ENCODE measurements around the gene ZCCHC4. TPM values are rescaled to one million over a fixed set of nuclear protein-coding genes. Genes with fewer than 3 reads are reported as not detected.
"Not testable (repeated sequence)": the region's sequence is repeated elsewhere in the genome, so short reads cannot be mapped to it uniquely, and the experiment has no call there.

ZCCHC4 gene
- total RNA-seq, 4 donors from 2014 or later, result 5.6 to 33.3 (median 11.1) TPM

DNA sequence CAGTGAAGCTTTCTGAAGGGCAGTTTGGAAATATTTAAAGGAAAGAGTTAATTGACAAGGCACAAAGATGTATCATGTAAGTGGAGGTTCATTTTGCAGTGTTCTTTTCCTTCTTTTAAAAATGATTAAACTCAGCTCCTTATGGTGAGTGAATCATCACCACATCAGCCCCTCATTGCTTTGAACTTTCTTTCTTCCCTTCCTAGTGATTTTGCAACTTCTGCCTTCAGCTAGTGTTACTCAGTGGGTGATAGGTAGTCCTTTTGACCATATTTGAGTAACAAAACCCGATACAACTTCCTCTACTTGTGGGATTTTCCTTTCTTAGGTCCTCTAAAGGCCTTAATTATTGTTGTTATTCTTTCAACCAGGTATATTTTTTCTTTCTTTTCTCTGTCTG lies 8.2 kb downstream of the ZCCHC4 start:
- Histone ChIP-seq H3K27ac (no peak overlapping the region), H3K4me1 (no peaks in the 10 kb centered on the region), H3K4me3 (no peak overlapping the region), H3K27me3 (no peaks in the 10 kb centered on the region), H3K36me3 (no peaks in the 10 kb centered on the region), H3K9me3 (no peaks in the 10 kb centered on the region)
- no peak for TF ChIP-seq POLR2A (IDR thresholded peaks at IDR 0.05)
- TF ChIP-seq, protein P1, sequence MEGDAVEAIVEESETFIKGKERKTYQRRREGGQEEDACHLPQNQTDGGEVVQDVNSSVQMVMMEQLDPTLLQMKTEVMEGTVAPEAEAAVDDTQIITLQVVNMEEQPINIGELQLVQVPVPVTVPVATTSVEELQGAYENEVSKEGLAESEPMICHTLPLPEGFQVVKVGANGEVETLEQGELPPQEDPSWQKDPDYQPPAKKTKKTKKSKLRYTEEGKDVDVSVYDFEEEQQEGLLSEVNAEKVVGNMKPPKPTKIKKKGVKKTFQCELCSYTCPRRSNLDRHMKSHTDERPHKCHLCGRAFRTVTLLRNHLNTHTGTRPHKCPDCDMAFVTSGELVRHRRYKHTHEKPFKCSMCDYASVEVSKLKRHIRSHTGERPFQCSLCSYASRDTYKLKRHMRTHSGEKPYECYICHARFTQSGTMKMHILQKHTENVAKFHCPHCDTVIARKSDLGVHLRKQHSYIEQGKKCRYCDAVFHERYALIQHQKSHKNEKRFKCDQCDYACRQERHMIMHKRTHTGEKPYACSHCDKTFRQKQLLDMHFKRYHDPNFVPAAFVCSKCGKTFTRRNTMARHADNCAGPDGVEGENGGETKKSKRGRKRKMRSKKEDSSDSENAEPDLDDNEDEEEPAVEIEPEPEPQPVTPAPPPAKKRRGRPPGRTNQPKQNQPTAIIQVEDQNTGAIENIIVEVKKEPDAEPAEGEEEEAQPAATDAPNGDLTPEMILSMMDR (IDR thresholded peaks at IDR 0.05), result no peak
- no peak for DNase-seq
- intact Hi-C loops (cut with DNase I; ENCODE audit: low total_unique reads), result no loop called here

DNA sequence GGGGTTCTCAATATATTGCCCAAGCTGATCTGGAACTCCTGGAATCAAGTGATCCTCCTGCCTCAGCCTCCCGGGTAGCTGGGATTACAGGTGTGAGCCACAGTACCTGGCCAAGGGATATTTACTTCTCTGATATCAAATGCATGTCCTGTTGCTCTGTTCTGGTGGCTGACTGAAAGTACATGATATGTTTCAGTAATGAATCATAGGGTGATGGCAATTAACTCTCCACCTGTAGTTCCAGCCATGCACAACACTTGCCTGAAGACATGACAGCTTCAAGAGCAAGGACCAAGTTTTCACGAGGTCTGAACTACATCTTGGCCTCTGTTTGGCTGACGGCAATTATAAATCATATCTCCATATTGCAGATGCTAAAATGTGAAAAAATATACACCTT lies 9.1 kb downstream of the ZCCHC4 start:
- intact Hi-C loops (cut with DNase I; ENCODE audit: low total_unique reads), result no loop called here
- H3K27me3 ChIP-seq, result no peaks in the 10 kb centered on the region
- TF ChIP-seq, protein P1 (IDR thresholded peaks at IDR 0.05), result no peak
- TF ChIP-seq POLR2A (IDR thresholded peaks at IDR 0.05), result no peak
- H3K36me3 ChIP-seq, result no peaks in the 10 kb centered on the region
- H3K4me1 ChIP-seq, result no peaks in the 10 kb centered on the region
- H3K9me3 ChIP-seq, result no peaks in the 10 kb centered on the region
- DNase-seq, result no peak
- no peak overlapping the region for H3K4me3 ChIP-seq
- H3K27ac ChIP-seq, result no peak overlapping the region

DNA sequence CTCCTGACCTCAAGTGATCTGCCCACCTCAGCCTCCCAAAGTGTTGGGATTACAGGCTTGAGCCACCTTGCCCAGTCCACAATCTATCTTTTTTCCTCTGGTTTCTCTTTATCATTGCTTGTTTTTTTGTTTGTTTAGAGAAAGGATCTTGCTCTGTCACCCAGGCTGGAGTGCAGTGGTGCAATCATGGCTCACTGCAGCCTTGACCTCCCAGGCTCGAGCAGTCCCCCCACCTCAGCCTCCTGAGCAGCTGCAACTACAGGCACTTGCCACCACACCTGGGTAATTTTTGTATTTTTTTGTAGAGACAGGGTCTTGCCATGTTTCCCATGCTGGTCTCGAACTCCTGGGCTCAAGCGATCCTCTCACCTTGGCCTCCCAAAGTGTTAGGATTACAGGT lies 15.9 kb downstream of the ZCCHC4 start:
- H3K27ac ChIP-seq; H3K4me1 ChIP-seq; intact Hi-C loops (cut with DNase I; ENCODE audit: low total_unique reads); DNase-seq; H3K36me3 ChIP-seq; H3K9me3 ChIP-seq; H3K4me3 ChIP-seq; H3K27me3 ChIP-seq: not testable (repeated sequence)

DNA sequence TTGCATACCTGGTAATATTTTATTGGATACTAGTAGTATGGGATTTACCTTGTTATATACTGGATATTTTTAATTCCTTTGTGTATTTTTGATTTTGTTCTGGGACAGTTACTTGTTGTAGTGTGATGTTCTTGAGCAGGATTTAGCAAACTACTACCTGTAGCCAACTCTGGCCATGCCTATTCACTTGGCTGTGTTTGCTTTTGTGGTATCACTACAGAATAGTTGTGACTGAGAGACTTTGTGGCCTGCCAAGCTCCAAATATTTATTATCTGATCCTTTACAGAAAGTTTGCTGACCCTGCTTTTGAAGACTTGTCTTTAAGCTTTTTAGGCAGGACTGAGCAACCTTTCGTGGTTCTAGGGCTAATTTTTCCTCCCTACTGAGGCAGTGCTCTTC lies 17.8 kb downstream of the ZCCHC4 start:
- Histone ChIP-seq H3K4me3 (no peak overlapping the region), H3K27ac (no peak overlapping the region), H3K9me3 (no peaks in the 10 kb centered on the region), H3K27me3 (no peaks in the 10 kb centered on the region), H3K4me1 (no peaks in the 10 kb centered on the region), H3K36me3 (no peaks in the 10 kb centered on the region)
- DNase-seq, result no peak
- TF ChIP-seq, protein P1 (IDR thresholded peaks at IDR 0.05), result no peak
- TF ChIP-seq POLR2A (IDR thresholded peaks at IDR 0.05), result no peak
- intact Hi-C loops (cut with DNase I; ENCODE audit: low total_unique reads), result no loop called here

DNA sequence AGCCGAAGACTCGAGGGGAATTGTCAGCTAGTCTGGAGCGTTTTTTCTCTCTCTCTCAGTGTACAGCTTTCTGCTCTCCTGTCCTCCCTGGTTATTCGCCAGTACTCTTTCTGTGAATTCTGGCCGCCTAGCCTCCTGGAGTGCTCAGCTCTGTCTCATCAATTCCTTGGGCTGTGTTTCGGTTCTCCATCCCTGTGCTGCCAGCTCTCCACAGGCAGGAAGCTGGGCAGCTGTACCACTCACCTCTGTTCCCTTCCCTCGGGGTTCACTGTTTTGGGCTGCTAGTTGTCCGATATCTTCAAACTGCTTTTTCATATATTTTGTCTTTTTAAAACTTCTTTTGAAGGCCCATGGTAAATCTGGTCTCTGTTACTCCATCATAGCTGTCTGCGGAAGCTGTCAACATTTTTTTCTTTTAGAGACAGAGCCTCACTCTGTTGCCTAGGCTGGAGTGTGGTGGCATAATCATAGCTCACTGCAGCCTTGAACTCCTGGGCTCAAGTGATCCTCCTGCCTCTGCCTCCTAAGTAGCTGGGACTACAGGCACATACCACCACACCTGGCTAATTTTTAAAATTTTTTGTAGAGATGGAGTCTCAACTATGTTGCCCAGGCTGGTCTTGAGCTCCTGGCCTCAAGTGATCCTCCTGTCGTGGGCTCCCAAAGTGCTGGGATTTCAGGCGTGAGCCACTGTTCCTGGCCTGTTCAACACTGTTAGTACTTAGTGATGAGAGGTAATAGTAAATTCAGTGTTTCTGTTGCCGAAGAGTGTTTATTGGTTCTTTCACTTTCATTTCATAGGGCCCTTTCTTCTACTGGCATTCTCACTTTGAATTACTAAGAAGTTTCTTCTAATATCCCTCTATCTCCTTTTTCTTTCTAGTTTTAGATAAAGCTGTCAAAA lies 18.6 kb downstream of the ZCCHC4 start:
- no peaks in the 10 kb centered on the region for H3K27me3 ChIP-seq
- no peaks in the 10 kb centered on the region for H3K36me3 ChIP-seq
- H3K9me3 ChIP-seq, result no peaks in the 10 kb centered on the region
- peak overlapping the region; percentile 34 to 68 for H3K27ac ChIP-seq
- DNase-seq, result no peak
- TF ChIP-seq POLR2A (IDR thresholded peaks at IDR 0.05), result no peak
- TF ChIP-seq, protein P1 (IDR thresholded peaks at IDR 0.05), result no peak
- intact Hi-C loops (cut with DNase I; ENCODE audit: low total_unique reads), result no loop called here
- H3K4me1 ChIP-seq, result no peaks in the 10 kb centered on the region
- H3K4me3 ChIP-seq, result peak overlapping the region in 1 of 2 donors; percentile 17
